ENCODE measurements around the gene EP400.

EP400 gene

GRCh38 chr12:132003846-132004245, 54.1 kb downstream of the EP400 start:
- no peak overlapping the region for H3K4me3 ChIP-seq (ENCODE audit: low read length)
- TF ChIP-seq CTCF (IDR thresholded peaks at IDR 0.05; ENCODE audit: low read depth, low read length, poor library complexity, severe bottlenecking) = no peak
- no peak for TF ChIP-seq EZH2phosphoT487 (IDR thresholded peaks at IDR 0.05; ENCODE audit: borderline replicate concordance, low read length)
- no peak overlapping the region for H3K27ac ChIP-seq (ENCODE audit: low read depth, low read length)
- no peaks in the 10 kb centered on the region for H3K27me3 ChIP-seq (ENCODE audit: control insufficient read depth, low read length)
- no peaks in the 10 kb centered on the region for H3F3A ChIP-seq (ENCODE audit: control insufficient read depth, insufficient read depth)
- no peaks in the 10 kb centered on the region for H3K4me1 ChIP-seq (ENCODE audit: control insufficient read depth, low read length)
- no peaks in the 10 kb centered on the region for H3K9me2 ChIP-seq (replicated peaks; ENCODE audit: control insufficient read depth, low read length)
- H3K36me3 ChIP-seq (ENCODE audit: control insufficient read depth, low read length) = peaks cover 40% of the 10 kb centered on the region
- no peaks in the 10 kb centered on the region for H3K79me2 ChIP-seq (ENCODE audit: control insufficient read depth, low read length)
- no peaks in the 10 kb centered on the region for H3K9me3 ChIP-seq (ENCODE audit: control insufficient read depth, insufficient read depth, low read length)
- no peak overlapping the region for H3K4me2 ChIP-seq (ENCODE audit: low read length)
- H4K20me1 ChIP-seq (ENCODE audit: control insufficient read depth, insufficient read depth, low read depth, low read length) = no peaks in the 10 kb centered on the region; the same call in 1 of the 2 replicates

DNA sequence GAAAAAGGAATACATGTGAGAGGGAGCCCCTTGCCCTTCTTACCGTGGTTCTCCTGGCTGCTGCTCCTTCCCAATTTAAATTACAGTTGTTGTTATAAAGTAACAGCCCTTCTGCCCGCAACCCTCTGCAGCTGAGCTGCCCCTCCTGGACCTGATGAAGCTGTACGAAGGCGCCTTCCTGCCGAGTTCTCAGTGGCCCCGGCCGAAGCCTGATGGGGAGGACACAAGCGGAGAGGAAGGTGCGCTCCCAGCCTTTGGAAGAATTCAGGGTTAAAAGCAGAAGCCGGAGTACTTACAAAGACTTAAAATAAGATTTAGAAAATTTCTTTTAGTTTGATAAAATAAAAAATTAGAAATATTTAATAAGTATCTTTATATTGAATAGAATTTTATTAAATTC, 55.2 kb downstream of the EP400 start:
- Histone ChIP-seq H3K36me3 (ENCODE audit: control insufficient read depth, low read length) (peaks cover 41% of the 10 kb centered on the region), H3K9me3 (ENCODE audit: control insufficient read depth, insufficient read depth, low read length) (no peaks in the 10 kb centered on the region), H3K4me1 (ENCODE audit: control insufficient read depth, low read length) (no peaks in the 10 kb centered on the region), H3K9me2 (replicated peaks; ENCODE audit: control insufficient read depth, low read length) (no peaks in the 10 kb centered on the region), H3K79me2 (ENCODE audit: control insufficient read depth, low read length) (no peaks in the 10 kb centered on the region), H3K4me3 (ENCODE audit: low read length) (no peak overlapping the region), H4K20me1 (ENCODE audit: control insufficient read depth, insufficient read depth, low read depth, low read length) (no peaks in the 10 kb centered on the region; the same call in 1 of the 2 replicates), H3K27me3 (ENCODE audit: control insufficient read depth, low read length) (no peaks in the 10 kb centered on the region), H3K27ac (ENCODE audit: low read depth, low read length) (no peak overlapping the region), H3K4me2 (ENCODE audit: low read length) (no peak overlapping the region), H3F3A (ENCODE audit: control insufficient read depth, insufficient read depth) (no peaks in the 10 kb centered on the region)
- no peak for TF ChIP-seq EZH2phosphoT487 (IDR thresholded peaks at IDR 0.05; ENCODE audit: borderline replicate concordance, low read length)

DNA sequence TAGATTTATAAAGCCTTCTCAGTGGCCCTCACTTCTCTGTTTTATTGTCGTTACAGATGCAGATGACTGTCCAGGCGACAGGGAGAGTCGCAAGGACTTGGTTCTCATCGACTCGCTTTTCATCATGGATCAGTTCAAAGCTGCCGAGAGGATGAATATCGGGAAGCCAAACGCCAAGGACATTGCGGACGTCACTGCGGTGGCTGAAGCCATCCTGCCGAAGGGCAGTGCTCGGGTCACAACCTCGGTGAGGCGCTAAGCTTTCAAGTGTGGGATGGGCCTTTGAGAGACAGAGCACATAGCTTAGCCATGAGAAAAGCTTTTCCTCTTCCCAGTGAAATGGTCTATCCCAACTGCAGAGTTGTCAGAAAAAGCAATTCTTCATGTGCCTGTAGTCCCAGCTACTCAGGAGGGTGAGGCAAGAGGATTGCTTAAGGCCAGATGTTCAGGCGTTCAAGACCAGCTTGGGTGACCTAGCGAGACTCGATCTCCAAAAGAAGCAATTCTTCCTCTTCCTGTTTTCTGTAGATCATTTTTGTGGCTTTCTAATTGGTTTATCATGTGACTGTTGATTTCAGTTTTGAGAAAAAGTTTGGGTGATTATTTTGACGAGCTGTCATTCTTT, 56.4 kb downstream of the EP400 start:
- TF ChIP-seq EZH2phosphoT487 (IDR thresholded peaks at IDR 0.05; ENCODE audit: borderline replicate concordance, low read length) (no peak), CTCF (IDR thresholded peaks at IDR 0.05; ENCODE audit: low read depth, low read length, poor library complexity, severe bottlenecking) (no peak)
- Histone ChIP-seq H4K20me1 (ENCODE audit: control insufficient read depth, insufficient read depth, low read depth, low read length) (no peaks in the 10 kb centered on the region; the same call in 1 of the 2 replicates), H3K4me3 (ENCODE audit: low read length) (no peak overlapping the region), H3K79me2 (ENCODE audit: control insufficient read depth, low read length) (no peaks in the 10 kb centered on the region), H3K9me2 (replicated peaks; ENCODE audit: control insufficient read depth, low read length) (no peaks in the 10 kb centered on the region), H3K9me3 (ENCODE audit: control insufficient read depth, insufficient read depth, low read length) (no peaks in the 10 kb centered on the region), H3K27me3 (ENCODE audit: control insufficient read depth, low read length) (no peaks in the 10 kb centered on the region), H3K4me2 (ENCODE audit: low read length) (no peak overlapping the region), H3K4me1 (ENCODE audit: control insufficient read depth, low read length) (no peaks in the 10 kb centered on the region), H3F3A (ENCODE audit: control insufficient read depth, insufficient read depth) (no peaks in the 10 kb centered on the region), H3K36me3 (ENCODE audit: control insufficient read depth, low read length) (peaks cover 45% of the 10 kb centered on the region), H3K27ac (ENCODE audit: low read depth, low read length) (no peak overlapping the region)

DNA sequence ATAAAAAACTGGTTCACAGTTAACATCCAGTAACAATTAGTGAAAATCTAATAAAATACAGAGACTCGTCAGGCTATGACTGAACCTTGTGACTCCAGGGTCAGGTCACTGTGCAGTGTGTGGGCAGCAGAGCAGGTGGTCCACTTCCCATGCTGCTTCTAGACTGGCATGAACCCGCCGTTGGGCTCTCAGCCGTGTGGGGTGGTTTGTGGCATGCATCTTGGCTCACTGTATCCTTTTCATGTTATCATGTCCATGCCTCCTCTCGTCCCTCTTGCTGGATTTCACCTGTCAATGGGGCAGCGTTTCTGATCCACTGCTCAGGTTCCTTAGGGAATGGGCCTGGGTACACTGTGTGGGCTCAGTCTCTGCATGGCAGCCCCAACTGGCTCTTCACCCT, 57.3 kb downstream of the EP400 start:
- Histone ChIP-seq H3K4me1 (ENCODE audit: control insufficient read depth, low read length) (no peaks in the 10 kb centered on the region), H3K4me2 (ENCODE audit: low read length) (no peak overlapping the region), H3K27me3 (ENCODE audit: control insufficient read depth, low read length) (no peaks in the 10 kb centered on the region), H3K27ac (ENCODE audit: low read depth, low read length) (no peak overlapping the region), H4K20me1 (ENCODE audit: control insufficient read depth, insufficient read depth, low read depth, low read length) (no peaks in the 10 kb centered on the region; the same call in 1 of the 2 replicates), H3K9me2 (replicated peaks; ENCODE audit: control insufficient read depth, low read length) (no peaks in the 10 kb centered on the region), H3F3A (ENCODE audit: control insufficient read depth, insufficient read depth) (no peaks in the 10 kb centered on the region), H3K9me3 (ENCODE audit: control insufficient read depth, insufficient read depth, low read length) (no peaks in the 10 kb centered on the region), H3K36me3 (ENCODE audit: control insufficient read depth, low read length) (peaks cover 54% of the 10 kb centered on the region), H3K79me2 (ENCODE audit: control insufficient read depth, low read length) (no peaks in the 10 kb centered on the region), H3K4me3 (ENCODE audit: low read length) (no peak overlapping the region)
- TF ChIP-seq CTCF (IDR thresholded peaks at IDR 0.05; ENCODE audit: low read depth, low read length, poor library complexity, severe bottlenecking) (no peak), EZH2phosphoT487 (IDR thresholded peaks at IDR 0.05; ENCODE audit: borderline replicate concordance, low read length) (no peak)
